HepG2 (cell line): Measurements from ENCODE around the gene IDH3A. TPM values are rescaled to one million over a fixed set of nuclear protein-coding genes. Genes with fewer than 3 reads are reported as not detected.
A peak's percentile ranks its signal among the peaks of the same experiment; 100 is the strongest.

Experiments
- ATAC-seq: fragments of 200-7000 bp; cut with Tn5 transposase; 3 replicates; pipeline ENCODE4 v1.9.1; 2020; ENCODE audit warnings: mild to moderate bottlenecking, moderate library complexity
- BruUV-seq: library from RNA; stranded (reverse); fragments of 400-500 nt; replicated peaks from 2 replicates; lab custom pipeline; 2021; lab: Mats Ljungman, UMichigan
- CTCF ChIA-PET: fragments of 300-600 bp; formaldehyde crosslinking; extraction: SDS; loops from one replicate; lab custom pipeline; 2021; ENCODE audit warnings: low total read pairs, inconsistent platforms, low intra/inter-chr PET ratio; lab: Yijun Ruan, JAX
- POLR2A ChIA-PET: fragments of 350-600 bp; sonication (Branson Sonifier 250); formaldehyde crosslinking; loops from one replicate; lab custom pipeline; 2020; ENCODE audit warnings: antibody characterized with exemption, inconsistent platforms; lab: Yijun Ruan, JAX
- DNase-seq: peaks from one replicate; pipeline ENCODE4 v3.0.0-alpha.2; 2015; ENCODE audit warnings: low spot score
- FAIRE-seq: peaks from 3 replicates; lab custom pipeline; 2011; peaks lifted over from hg19 to GRCh38; lab: Jason Lieb, UNC
- H2AFZ ChIP-seq: one replicate; pipeline ENCODE4 v1.6.1; 2011; ENCODE audit warnings: low read length, inconsistent platforms
- H3K27ac ChIP-seq: fragments of 300-600 bp; 3 replicates; pipeline ENCODE4 v1.8.0; 2011; ENCODE audit warnings: mixed run types, mild to moderate bottlenecking, mixed read lengths, low read length, inconsistent platforms; ENCODE audit not compliant: insufficient read depth; ENCODE audit errors: extremely low read length
- H3K27me3 ChIP-seq, 2 experiments: fragments of 200-600 bp in 1 of 2; 2 replicates in 1 of 2; 3 replicates in 1 of 2; pipeline versions ENCODE4 v1.6.0 to v1.8.0; 2011; ENCODE audit warnings: low read length in 2 of 2, mild to moderate bottlenecking in 2 of 2, moderate library complexity in 2 of 2, inconsistent platforms in 1 of 2; ENCODE audit not compliant: insufficient read depth in 2 of 2, control insufficient read depth in 1 of 2
- H3K36me3 ChIP-seq, 2 experiments: fragments of 200-600 bp in 1 of 2; replicated peaks in 1 of 2; 2 replicates in 1 of 2; 3 replicates in 1 of 2; pipeline versions ENCODE4 v1.5.1 to v1.8.0; 2011; ENCODE audit warnings: low read length in 2 of 2, inconsistent platforms in 1 of 2; ENCODE audit not compliant: insufficient read depth in 2 of 2, control insufficient read depth in 1 of 2
- H3K4me1 ChIP-seq: 2 replicates; pipeline ENCODE4 v1.5.1; 2012; ENCODE audit warnings: low read length, inconsistent platforms; ENCODE audit not compliant: insufficient read depth
- H3K4me2 ChIP-seq: 2 replicates; pipeline ENCODE4 v1.6.0; 2011; ENCODE audit warnings: low read depth, low read length, inconsistent platforms
- H3K4me3 ChIP-seq, 3 experiments: fragments of 200-600 bp in 1 of 3; sonication (generic), shearing (Covaris generic) in 1 of 3; replicated peaks in 1 of 3; 2 replicates each; pipeline ENCODE4 v1.5.1; 2011 to 2016; ENCODE audit warnings: low read length in 3 of 3, inconsistent platforms in 2 of 3, low read depth in 2 of 3, mild to moderate bottlenecking in 2 of 3, control low read depth in 1 of 3, mixed read lengths in 1 of 3; ENCODE audit not compliant: insufficient read depth in 1 of 3
- H3K79me2 ChIP-seq: one replicate; pipeline ENCODE4 v1.6.1; 2011; ENCODE audit warnings: low read length, inconsistent platforms; ENCODE audit not compliant: insufficient read depth
- H3K9ac ChIP-seq: 2 replicates; pipeline ENCODE4 v1.6.0; 2011; ENCODE audit warnings: mild to moderate bottlenecking, low read depth, low read length, inconsistent platforms; ENCODE audit not compliant: insufficient read depth
- H3K9me3 ChIP-seq: 2 replicates; pipeline ENCODE4 v1.5.1; 2012; ENCODE audit warnings: mild to moderate bottlenecking, low read length
- H4K20me1 ChIP-seq: 2 replicates; pipeline ENCODE4 v1.6.0; 2011; ENCODE audit warnings: inconsistent platforms, mild to moderate bottlenecking, low read length, moderate library complexity; ENCODE audit not compliant: insufficient read depth
- ERF ChIP-seq: IDR thresholded peaks from 2 replicates; pipeline ENCODE4 v1.6.1; 2018; ENCODE audit warnings: missing biosample characterization, missing genetic modification reagents
- EZH2 ChIP-seq: conservative IDR thresholded peaks from 2 replicates; pipeline ENCODE4 v1.6.1; 2012; ENCODE audit warnings: mild to moderate bottlenecking, low read depth, low read length, moderate library complexity
- HNRNPLL ChIP-seq: fragments of 200-400 bp; formaldehyde crosslinking; IDR thresholded peaks from 2 replicates; pipeline ENCODE4 v1.6.1; 2017; ENCODE audit warnings: mild to moderate bottlenecking, low read depth, low read length; ENCODE audit not compliant: poor library complexity, severe bottlenecking
- HOXA5 ChIP-seq: sonication (generic); formaldehyde crosslinking; IDR thresholded peaks from 2 replicates; pipeline ENCODE4 v1.4.0; 2020; ENCODE audit warnings: missing genetic modification reagents
- ISX ChIP-seq: sonication (generic); formaldehyde crosslinking; conservative IDR thresholded peaks from 2 replicates; pipeline ENCODE4 v1.5.0; 2020; ENCODE audit warnings: missing genetic modification reagents
- RFXANK ChIP-seq: IDR thresholded peaks from 2 replicates; pipeline ENCODE4 v1.6.1; 2016
- RNF2 ChIP-seq: fragments of 450-650 bp; conservative IDR thresholded peaks from 2 replicates; pipeline ENCODE4 v1.6.1; 2016; ENCODE audit warnings: low read depth
- TEAD3 ChIP-seq: optimal IDR thresholded peaks from 2 replicates; pipeline ENCODE3; 2016; ENCODE audit warnings: borderline replicate concordance
- ZFP82 ChIP-seq: sonication (generic); formaldehyde crosslinking; IDR thresholded peaks from 2 replicates; pipeline ENCODE4 v1.5.1; 2020; ENCODE audit warnings: mild to moderate bottlenecking, missing genetic modification reagents, borderline replicate concordance
- ZNF33B ChIP-seq: sonication (generic); formaldehyde crosslinking; IDR thresholded peaks from 2 replicates; pipeline ENCODE4 v1.5.1; 2020; ENCODE audit warnings: mild to moderate bottlenecking, missing genetic modification reagents
- ZNF841 ChIP-seq: sonication (generic); formaldehyde crosslinking; IDR thresholded peaks from 2 replicates; pipeline ENCODE4 v1.8.1; 2023; ENCODE audit warnings: missing genetic modification reagents, borderline replicate concordance
- ZSCAN9 ChIP-seq: IDR thresholded peaks from 2 replicates; pipeline ENCODE4 v1.6.1; 2016; ENCODE audit warnings: borderline replicate concordance
- WGBS: methylation state at CpG from one replicate; pipeline ENCODE4 v1.1.6; 2017; ENCODE audit warnings: low lambda C conversion rate; 5-methylcytosine and 5-hydroxymethylcytosine counted together
- in situ Hi-C: cut with HindIII; loops from 2 replicates; pipeline ENCODE4 v1.10.0; 2017; ENCODE audit warnings: low pct_unique_long_range_greater_than_20kb; ENCODE audit not compliant: extremely low pct_ligation_motif_present
- intact Hi-C: fragments of 100-400 bp; cut with micrococcal nuclease; formaldehyde crosslinking; loops from one replicate; pipeline ENCODE4 v1.10.0; 2022; ENCODE audit not compliant: unreplicated experiment
- polyA plus RNA-seq, 8 experiments: library from polyadenylated mRNA; depleted of rRNA in 3 of 8; stranded (reverse) in 7 of 8; unstranded in 1 of 8; fragments of >200 nt; fragmentation: Illumina TruSeq in 4 of 8; extraction: Trizol in 4 of 8; gene quantifications; 2 replicates each; pipeline versions ENCODE4 v1.2.1 to v1.2.3, GENCODE V29; 2011 to 2016; ENCODE audit warnings: low read depth in 4 of 8, missing spikeins in 1 of 8, mixed read lengths in 1 of 8; ENCODE audit not compliant: insufficient read depth in 1 of 8
- total RNA-seq, 5 experiments: library from RNA; depleted of rRNA; stranded (reverse); fragments of >200 nt; fragmentation: Illumina TruSeq; extraction: Trizol; gene quantifications; 2 replicates each; pipeline ENCODE4 v1.2.3, GENCODE V29; 2016; ENCODE audit warnings: low read depth in 1 of 5
- TF ChIP-seq, protein P1 (sequence below): sonication (generic); formaldehyde crosslinking; IDR thresholded peaks from 2 replicates; pipeline ENCODE4 v1.5.0; 2020; ENCODE audit warnings: missing genetic modification reagents, mild to moderate bottlenecking, borderline replicate concordance
- TF ChIP-seq, protein P2 (sequence below): IDR thresholded peaks from 2 replicates; pipeline ENCODE4 v1.6.1; 2016; ENCODE audit warnings: control low read depth
- TF ChIP-seq, protein P3 (sequence below): sonication (generic); formaldehyde crosslinking; IDR thresholded peaks from 2 replicates; pipeline ENCODE4 v1.5.1; 2020; ENCODE audit warnings: mild to moderate bottlenecking, missing genetic modification reagents, moderate library complexity

Gene IDH3A
- total and polyA plus RNA-seq, 2 of the 13 experiments (the other 11 are each of a cell fraction or from before 2014, with no cell fraction given), result 40.7 to 50.7 TPM

DNA sequence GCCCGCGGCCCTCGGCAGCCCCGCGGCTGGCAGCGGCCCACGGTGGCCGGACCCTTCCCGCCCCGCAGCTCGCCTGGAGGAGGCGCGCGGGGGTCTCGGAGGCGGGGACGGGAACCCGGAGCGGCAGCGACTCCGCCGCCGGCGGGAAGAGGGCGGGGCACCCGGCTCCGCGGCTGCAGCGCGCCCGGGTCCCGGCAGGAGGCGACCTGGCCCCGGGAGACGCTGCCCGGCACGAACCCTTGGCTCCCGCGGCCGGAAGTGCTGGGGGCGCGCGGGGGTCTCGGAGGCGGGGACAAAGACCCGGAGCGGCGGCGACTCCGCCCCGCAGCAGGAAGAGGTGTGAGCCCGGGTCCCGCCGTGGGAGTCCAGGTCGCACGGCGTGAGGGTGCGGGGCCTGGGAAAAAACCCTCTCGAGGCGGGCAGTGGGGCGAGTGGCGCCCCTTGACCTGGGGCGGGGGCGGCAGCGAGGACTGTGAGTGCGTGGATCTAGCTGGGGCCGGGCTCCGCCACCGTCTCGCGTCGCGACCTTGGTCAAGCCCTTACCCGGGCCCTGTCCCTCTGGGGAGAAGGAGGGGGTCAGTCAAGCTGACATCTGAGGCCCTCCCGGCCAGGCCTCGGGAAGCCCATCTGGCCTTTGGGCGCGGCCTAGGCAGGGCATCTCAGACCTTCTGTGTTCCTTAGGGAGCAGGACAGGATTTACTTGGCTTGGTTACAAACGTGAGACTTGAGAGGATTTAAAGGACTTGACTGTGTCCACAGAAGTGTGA is 17.7 kb upstream of the IDH3A start, which contains the start of gene CIB2:
CIB2 (minus strand) TSS at position 151 of the 767 bp plus-strand sequence. CDS start 230 bp downstream, outside the sequence.
- FAIRE-seq (peak; percentile 23), ATAC-seq (peak; percentile 81), DNase-seq (peak; percentile 43)
- Histone ChIP-seq H2AFZ (peak within 1 kb of the TSS; percentile 42), H4K20me1 (no peaks in the 10 kb centered on the region), H3K36me3 (no peaks in the 10 kb centered on the region), H3K4me2 (peak within 1 kb of the TSS; percentile 99), H3K4me3 (peak within 1 kb of the TSS; percentile 75 to 87 (median 86)), H3K9me3 (no peaks in the 10 kb centered on the region), H3K27ac (no peak within 1 kb of the TSS), H3K79me2 (no peaks in the 10 kb centered on the region), H3K9ac (peak within 1 kb of the TSS; percentile 80), H3K4me1 (peaks cover 39% of the 10 kb centered on the region), H3K27me3 (peaks cover 2 to 12% of the 10 kb centered on the region in 2 experiments; a peak in 2 of 5 replicates)
- CTCF ChIA-PET, result interaction anchor here (0.9 to 2.6 kb wide), 2 partner anchors 46 to 64 kb away, joined by 4 to 12 read pairs; no protein-coding TSS in a partner anchor
- POLR2A ChIA-PET, result interaction anchor here (0.5 to 2.8 kb wide), 4 partner anchors 18 to 741 kb away, joined by 3 to 11 read pairs (median 3); partner anchors contain the start of genes IDH3A, MORF4L1 and PSMA4
- BruUV-seq, result TSS peak; percentile 88
- in situ Hi-C loops (no loop called here), intact Hi-C loops (loop anchor here (1.0 kb wide), 1 partner anchor 18 kb away; the partner anchor contains the start of gene IDH3A)
- WGBS, result 0% methylated on average over 1 of the region's 79 CpGs
- TF ChIP-seq ERF (CRISPR knock-in tag) (peak; percentile 41; the same call in 1 of the 2 replicates), RNF2 (peak; percentile 63; the same call in 1 of the 2 replicates), ISX (CRISPR knock-in tag) (0 out of 2 replicates have a peak, but pooled peaks have one; percentile 60), ZFP82 (CRISPR knock-in tag) (no peak; the same call in 1 of the 2 replicates), TEAD3 (CRISPR knock-in tag) (peak; percentile 28), HNRNPLL (peak; percentile 18), ZNF33B (0 out of 2 replicates have a peak, but pooled peaks have one; percentile 71), ZSCAN9 (CRISPR knock-in tag) (no peak), EZH2 (no peak), HOXA5 (CRISPR knock-in tag) (peak; percentile 71; the same call in 1 of the 2 replicates), RFXANK (CRISPR knock-in tag) (no peak), ZNF841 (CRISPR knock-in tag) (no peak)
- TF ChIP-seq, protein P1, sequence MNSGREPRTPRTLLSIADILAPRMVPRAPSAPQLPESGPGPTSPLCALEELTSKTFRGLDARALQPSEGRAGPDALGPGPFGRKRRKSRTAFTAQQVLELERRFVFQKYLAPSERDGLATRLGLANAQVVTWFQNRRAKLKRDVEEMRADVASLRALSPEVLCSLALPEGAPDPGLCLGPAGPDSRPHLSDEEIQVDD (CRISPR knock-in tag), result peak; percentile 32; the same call in 1 of the 2 replicates
- TF ChIP-seq, protein P2, sequence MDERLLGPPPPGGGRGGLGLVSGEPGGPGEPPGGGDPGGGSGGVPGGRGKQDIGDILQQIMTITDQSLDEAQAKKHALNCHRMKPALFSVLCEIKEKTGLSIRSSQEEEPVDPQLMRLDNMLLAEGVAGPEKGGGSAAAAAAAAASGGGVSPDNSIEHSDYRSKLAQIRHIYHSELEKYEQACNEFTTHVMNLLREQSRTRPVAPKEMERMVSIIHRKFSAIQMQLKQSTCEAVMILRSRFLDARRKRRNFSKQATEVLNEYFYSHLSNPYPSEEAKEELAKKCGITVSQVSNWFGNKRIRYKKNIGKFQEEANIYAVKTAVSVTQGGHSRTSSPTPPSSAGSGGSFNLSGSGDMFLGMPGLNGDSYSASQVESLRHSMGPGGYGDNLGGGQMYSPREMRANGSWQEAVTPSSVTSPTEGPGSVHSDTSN (CRISPR knock-in tag), result no peak
- TF ChIP-seq, protein P3, sequence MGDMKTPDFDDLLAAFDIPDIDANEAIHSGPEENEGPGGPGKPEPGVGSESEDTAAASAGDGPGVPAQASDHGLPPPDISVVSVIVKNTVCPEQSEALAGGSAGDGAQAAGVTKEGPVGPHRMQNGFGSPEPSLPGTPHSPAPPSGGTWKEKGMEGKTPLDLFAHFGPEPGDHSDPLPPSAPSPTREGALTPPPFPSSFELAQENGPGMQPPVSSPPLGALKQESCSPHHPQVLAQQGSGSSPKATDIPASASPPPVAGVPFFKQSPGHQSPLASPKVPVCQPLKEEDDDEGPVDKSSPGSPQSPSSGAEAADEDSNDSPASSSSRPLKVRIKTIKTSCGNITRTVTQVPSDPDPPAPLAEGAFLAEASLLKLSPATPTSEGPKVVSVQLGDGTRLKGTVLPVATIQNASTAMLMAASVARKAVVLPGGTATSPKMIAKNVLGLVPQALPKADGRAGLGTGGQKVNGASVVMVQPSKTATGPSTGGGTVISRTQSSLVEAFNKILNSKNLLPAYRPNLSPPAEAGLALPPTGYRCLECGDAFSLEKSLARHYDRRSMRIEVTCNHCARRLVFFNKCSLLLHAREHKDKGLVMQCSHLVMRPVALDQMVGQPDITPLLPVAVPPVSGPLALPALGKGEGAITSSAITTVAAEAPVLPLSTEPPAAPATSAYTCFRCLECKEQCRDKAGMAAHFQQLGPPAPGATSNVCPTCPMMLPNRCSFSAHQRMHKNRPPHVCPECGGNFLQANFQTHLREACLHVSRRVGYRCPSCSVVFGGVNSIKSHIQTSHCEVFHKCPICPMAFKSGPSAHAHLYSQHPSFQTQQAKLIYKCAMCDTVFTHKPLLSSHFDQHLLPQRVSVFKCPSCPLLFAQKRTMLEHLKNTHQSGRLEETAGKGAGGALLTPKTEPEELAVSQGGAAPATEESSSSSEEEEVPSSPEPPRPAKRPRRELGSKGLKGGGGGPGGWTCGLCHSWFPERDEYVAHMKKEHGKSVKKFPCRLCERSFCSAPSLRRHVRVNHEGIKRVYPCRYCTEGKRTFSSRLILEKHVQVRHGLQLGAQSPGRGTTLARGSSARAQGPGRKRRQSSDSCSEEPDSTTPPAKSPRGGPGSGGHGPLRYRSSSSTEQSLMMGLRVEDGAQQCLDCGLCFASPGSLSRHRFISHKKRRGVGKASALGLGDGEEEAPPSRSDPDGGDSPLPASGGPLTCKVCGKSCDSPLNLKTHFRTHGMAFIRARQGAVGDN (CRISPR knock-in tag), result peak; percentile 89
